CD4-positive, alpha-beta memory T cell (primary cell): ENCODE data around the gene ALS2. TPM values are rescaled to one million over a fixed set of nuclear protein-coding genes. Genes with fewer than 3 reads are reported as not detected.

Experiments used
- CTCF ChIA-PET: fragments of 350-600 bp; sonication (Branson Sonifier 250); formaldehyde crosslinking; loops from one replicate; lab custom pipeline; 2021; ENCODE audit warnings: inconsistent platforms; ENCODE audit not compliant: partially characterized antibody; lab: Charles Lee
- POLR2A ChIA-PET: fragments of 350-600 bp; sonication (Branson Sonifier 250); formaldehyde crosslinking; loops from one replicate; lab custom pipeline; 2021; ENCODE audit not compliant: partially characterized antibody; lab: Charles Lee
- DNase-seq, 5 donors: peaks; one replicate each; pipeline versions ENCODE4 v3.0.0 to v3.0.0-alpha.2; 2020 to 2022; ENCODE audit warnings: mixed read lengths in 1 of 5
- H3K27ac ChIP-seq: one replicate; pipeline ENCODE4 v1.7.0; 2013; ENCODE audit warnings: low read depth, low read length
- H3K27me3 ChIP-seq: 2 replicates; pipeline ENCODE4 v1.7.0; 2013; ENCODE audit warnings: mild to moderate bottlenecking, low read length, moderate library complexity; ENCODE audit not compliant: insufficient read depth
- H3K36me3 ChIP-seq: 2 replicates; pipeline ENCODE4 v1.7.0; 2013; ENCODE audit warnings: mild to moderate bottlenecking, low read length, moderate library complexity; ENCODE audit not compliant: insufficient read depth
- H3K4me1 ChIP-seq: 2 replicates; pipeline ENCODE4 v1.7.0; 2013; ENCODE audit warnings: mild to moderate bottlenecking, low read length, moderate library complexity; ENCODE audit not compliant: insufficient read depth
- H3K4me3 ChIP-seq, 2 donors: one replicate each; pipeline ENCODE4 v1.7.0; 2013; ENCODE audit warnings: low read length in 2 of 2, mild to moderate bottlenecking in 1 of 2
- H3K9me3 ChIP-seq, 2 donors: one replicate each; pipeline ENCODE4 v1.7.0; 2013; ENCODE audit warnings: low read length in 2 of 2, control low read depth in 1 of 2; ENCODE audit not compliant: control insufficient read depth in 1 of 2
- H3K27ac Mint-ChIP-seq, 7 donors: one replicate each; pipeline ENCODE4 v1.8.0; 2020 to 2021; ENCODE audit warnings: mixed read lengths in 7 of 7, mild to moderate bottlenecking in 6 of 7, inconsistent platforms in 3 of 7, moderate library complexity in 3 of 7
- H3K27me3 Mint-ChIP-seq, 2 donors: one replicate each; pipeline ENCODE4 v1.8.0; 2020 to 2021; ENCODE audit warnings: mixed read lengths in 2 of 2
- H3K36me3 Mint-ChIP-seq, 2 donors: one replicate each; pipeline ENCODE4 v1.8.0; 2020 to 2021; ENCODE audit warnings: mixed read lengths in 2 of 2, inconsistent platforms in 1 of 2, mild to moderate bottlenecking in 1 of 2
- H3K4me1 Mint-ChIP-seq, 4 donors: one replicate each; pipeline ENCODE4 v1.8.0; 2020 to 2021; ENCODE audit warnings: mixed read lengths in 4 of 4, mild to moderate bottlenecking in 1 of 4
- H3K4me3 Mint-ChIP-seq, 8 donors: one replicate each; pipeline ENCODE4 v1.8.0; 2020 to 2021; ENCODE audit warnings: mixed read lengths in 8 of 8, mild to moderate bottlenecking in 7 of 8, moderate library complexity in 6 of 8, inconsistent platforms in 3 of 8
- H3K9me3 Mint-ChIP-seq, 8 donors: one replicate each; pipeline ENCODE4 v1.8.0; 2020 to 2021; ENCODE audit warnings: mixed read lengths in 8 of 8, mild to moderate bottlenecking in 5 of 8, inconsistent platforms in 3 of 8, moderate library complexity in 1 of 8
- intact Hi-C: fragments of 100-400 bp; cut with micrococcal nuclease; formaldehyde crosslinking; loops from one replicate; pipeline ENCODE4 v1.15.1; 2023
- polyA plus RNA-seq, 2 donors: library from polyadenylated mRNA; unstranded; fragments of 300-500 nt; fragmentation: Illumina TruSeq; gene quantifications; one replicate each; pipeline ENCODE4 v1.2.3, GENCODE V29; 2021
- total RNA-seq, 2 experiments: library from RNA; stranded (reverse); gene quantifications; one replicate each; pipeline ENCODE4 v1.2.3, GENCODE V29; 2021

Gene ALS2
- total and polyA plus RNA-seq, 4 experiments from 2014 or later = 4.9 to 10.5 (median 7.7) TPM

GRCh38 chr2:201761101-201761500, 19.6 kb downstream of the ALS2 start:
- intact Hi-C loops = no loop called here
- Mint-ChIP-seq H3K9me3 (no peaks in the 10 kb centered on the region), H3K27me3 (no peaks in the 10 kb centered on the region), H3K4me1 (no peaks in the 10 kb centered on the region), H3K36me3 (peaks cover 29 to 31% of the 10 kb centered on the region in 2 donors), H3K27ac (no peak overlapping the region), H3K4me3 (no peak overlapping the region)
- no peaks in the 10 kb centered on the region for H3K27me3 ChIP-seq
- ChIA-PET POLR2A (no interaction called here), CTCF (no interaction called here)
- no peak overlapping the region for H3K4me3 ChIP-seq
- H3K36me3 ChIP-seq = no peaks in the 10 kb centered on the region
- H3K4me1 ChIP-seq = no peaks in the 10 kb centered on the region
- no peak overlapping the region for H3K27ac ChIP-seq
- DNase-seq = no peak
- H3K9me3 ChIP-seq = no peaks in the 10 kb centered on the region

DNA sequence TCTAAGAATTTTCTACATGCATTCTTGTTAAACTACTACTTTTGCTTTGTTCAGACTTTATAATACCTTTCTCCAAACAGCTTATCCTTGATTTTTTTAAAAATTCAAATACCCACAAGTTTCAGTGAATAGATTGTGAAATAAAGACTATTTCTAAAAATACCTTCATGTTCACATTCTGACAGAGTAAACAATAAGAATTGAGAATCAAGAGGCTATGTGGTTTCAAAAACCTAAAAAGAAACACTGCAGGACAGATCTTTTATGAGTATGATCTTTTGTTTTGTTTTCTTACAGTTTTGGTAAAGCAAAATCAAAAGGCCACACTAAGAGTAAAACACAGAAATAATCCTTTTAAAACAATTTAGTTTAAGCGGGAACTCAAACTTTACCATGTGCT, 21.2 kb downstream of the ALS2 start:
- Histone ChIP-seq H3K36me3 (no peaks in the 10 kb centered on the region), H3K4me1 (no peaks in the 10 kb centered on the region), H3K4me3 (no peak overlapping the region), H3K27ac (no peak overlapping the region), H3K9me3 (no peaks in the 10 kb centered on the region), H3K27me3 (no peaks in the 10 kb centered on the region)
- ChIA-PET POLR2A (no interaction called here), CTCF (interaction anchor here (0.7 kb wide), 1 partner anchor 11 kb away, joined by 3 read pairs; no protein-coding TSS in a partner anchor)
- DNase-seq = no peak
- H3K4me1 Mint-ChIP-seq = no peaks in the 10 kb centered on the region
- no peak overlapping the region for H3K4me3 Mint-ChIP-seq
- intact Hi-C loops = no loop called here
- no peaks in the 10 kb centered on the region for H3K27me3 Mint-ChIP-seq
- H3K27ac Mint-ChIP-seq = no peak overlapping the region
- H3K36me3 Mint-ChIP-seq = peaks cover 21 to 28% of the 10 kb centered on the region in 2 donors
- no peaks in the 10 kb centered on the region for H3K9me3 Mint-ChIP-seq

- H3K27me3 ChIP-seq = no peaks in the 10 kb centered on the region
- no peak overlapping the region for H3K27ac ChIP-seq
- no peak overlapping the region for H3K4me3 ChIP-seq
- Mint-ChIP-seq H3K36me3 (peaks cover 26 to 27% of the 10 kb centered on the region in 2 donors), H3K4me1 (no peaks in the 10 kb centered on the region), H3K27me3 (no peaks in the 10 kb centered on the region), H3K9me3 (no peaks in the 10 kb centered on the region), H3K4me3 (no peak overlapping the region), H3K27ac (no peak overlapping the region)
- no peaks in the 10 kb centered on the region for H3K4me1 ChIP-seq
- DNase-seq = no peak
- H3K9me3 ChIP-seq = no peaks in the 10 kb centered on the region
- H3K36me3 ChIP-seq = no peaks in the 10 kb centered on the region
- POLR2A ChIA-PET = no interaction called here
- CTCF ChIA-PET = no interaction called here
- intact Hi-C loops = no loop called here
These were observed 21.9 kb downstream of the ALS2 start for GRCh38 chr2:201758873-201759272.

- Mint-ChIP-seq H3K9me3 (no peaks in the 10 kb centered on the region), H3K4me1 (no peaks in the 10 kb centered on the region), H3K4me3 (no peak overlapping the region), H3K27ac (no peak overlapping the region), H3K27me3 (no peaks in the 10 kb centered on the region), H3K36me3 (peaks cover 24 to 30% of the 10 kb centered on the region in 2 donors)
- H3K9me3 ChIP-seq = no peaks in the 10 kb centered on the region
- H3K27ac ChIP-seq = no peak overlapping the region
- no peak for DNase-seq
- intact Hi-C loops = no loop called here
- no peaks in the 10 kb centered on the region for H3K4me1 ChIP-seq
- POLR2A ChIA-PET = no interaction called here
- no peaks in the 10 kb centered on the region for H3K27me3 ChIP-seq
- no peaks in the 10 kb centered on the region for H3K36me3 ChIP-seq
- H3K4me3 ChIP-seq = no peak overlapping the region
- CTCF ChIA-PET = no interaction called here
These were observed 22.5 kb downstream of the ALS2 start for GRCh38 chr2:201758234-201758633.

DNA sequence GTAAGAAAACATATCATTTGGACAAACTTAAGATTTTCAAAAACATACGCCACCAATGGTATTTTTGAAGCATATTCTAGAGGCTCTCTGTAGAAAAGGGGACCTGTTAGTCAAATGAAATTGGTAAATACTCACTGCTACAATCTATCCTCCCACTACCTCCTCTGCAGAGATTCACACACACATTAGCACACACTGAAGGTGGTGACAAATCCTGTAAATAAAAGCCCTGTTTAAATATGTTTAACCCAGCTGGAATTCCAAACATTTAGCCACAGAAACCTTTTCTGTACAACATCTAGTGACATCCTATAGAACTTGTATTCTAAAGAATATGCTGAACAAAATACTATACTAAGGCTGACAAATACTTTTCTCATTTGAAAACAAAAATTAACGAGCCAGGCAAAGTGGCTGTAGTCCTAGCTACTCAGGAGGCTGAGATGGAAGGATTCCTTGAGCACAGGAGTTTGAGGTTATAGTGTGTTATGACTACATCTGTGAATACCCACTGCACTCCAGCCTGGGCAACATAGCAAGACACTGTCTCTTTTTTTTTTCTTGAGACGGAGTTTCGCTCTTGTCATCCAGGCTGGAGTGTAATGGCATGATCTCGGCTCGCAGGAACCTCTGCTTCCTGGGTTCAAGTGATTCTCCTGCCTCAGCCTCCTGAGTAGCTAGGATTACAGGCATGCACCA, 25.9 kb downstream of the ALS2 start:
- Histone ChIP-seq H3K4me1 (no peaks in the 10 kb centered on the region), H3K27ac (no peak overlapping the region), H3K27me3 (no peaks in the 10 kb centered on the region), H3K9me3 (no peaks in the 10 kb centered on the region), H3K4me3 (no peak overlapping the region), H3K36me3 (no peaks in the 10 kb centered on the region)
- intact Hi-C loops = no loop called here
- Mint-ChIP-seq H3K27ac (peak overlapping the region in 1 of 7 donors; percentile 21), H3K4me3 (no peak overlapping the region), H3K36me3 (peaks cover 8 to 14% of the 10 kb centered on the region in 2 donors), H3K9me3 (no peaks in the 10 kb centered on the region), H3K4me1 (no peaks in the 10 kb centered on the region), H3K27me3 (no peaks in the 10 kb centered on the region)
- POLR2A ChIA-PET = no interaction called here
- no peak for DNase-seq
- CTCF ChIA-PET = no interaction called here

DNA sequence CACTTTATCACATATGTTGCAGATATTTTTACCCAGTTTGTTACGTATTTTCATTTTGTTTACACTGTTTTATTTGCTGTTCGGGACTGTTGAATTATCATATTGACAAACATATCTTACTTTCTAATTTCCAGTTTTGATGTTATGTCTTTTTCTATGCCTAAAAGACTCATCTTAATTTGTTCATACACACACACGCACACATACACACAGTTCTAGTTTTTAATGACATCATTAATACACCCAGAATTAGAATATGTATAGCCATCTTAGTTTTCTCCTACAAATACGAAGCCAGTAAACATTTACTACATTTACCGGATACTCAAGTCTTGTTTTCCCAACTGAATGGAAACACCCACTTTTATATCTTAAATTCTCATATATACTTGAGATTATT, 29.2 kb downstream of the ALS2 start:
- H3K27ac Mint-ChIP-seq = peak overlapping the region in 1 of 7 donors; percentile 75

DNA sequence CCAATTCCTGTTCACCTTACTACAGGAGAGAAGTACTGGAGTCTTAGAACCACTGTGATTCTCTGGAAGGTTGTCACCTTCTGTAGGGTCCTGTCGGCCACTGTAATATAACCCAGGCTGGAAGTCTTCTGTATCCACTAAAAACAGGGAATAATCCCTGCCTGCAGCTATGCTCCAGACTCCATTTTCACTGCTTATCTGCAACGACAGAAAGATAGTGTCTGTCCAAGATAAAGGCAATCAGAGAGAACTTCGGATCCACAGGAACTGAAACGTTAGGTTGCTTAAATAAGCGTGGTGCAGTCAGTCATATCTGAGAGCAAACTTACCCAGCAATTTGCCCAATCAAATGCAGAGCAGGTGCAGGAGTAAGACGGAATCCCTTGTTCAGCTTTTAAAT, 34.2 kb downstream of the ALS2 start:
- Histone ChIP-seq H3K9me3 (no peaks in the 10 kb centered on the region), H3K36me3 (no peaks in the 10 kb centered on the region), H3K27me3 (no peaks in the 10 kb centered on the region), H3K4me1 (no peaks in the 10 kb centered on the region), H3K27ac (no peak overlapping the region), H3K4me3 (no peak overlapping the region)
- Mint-ChIP-seq H3K27me3 (no peaks in the 10 kb centered on the region), H3K4me1 (no peaks in the 10 kb centered on the region), H3K27ac (no peak overlapping the region), H3K36me3 (peaks cover 17% of the 10 kb centered on the region in 2 donors), H3K4me3 (no peak overlapping the region), H3K9me3 (no peaks in the 10 kb centered on the region)
- POLR2A ChIA-PET = no interaction called here
- DNase-seq = no peak
- CTCF ChIA-PET = no interaction called here
- intact Hi-C loops = no loop called here

More for the DNA sequence above, 29.2 kb downstream of the ALS2 start:
- Mint-ChIP-seq H3K9me3 (no peaks in the 10 kb centered on the region), H3K4me1 (no peaks in the 10 kb centered on the region), H3K4me3 (no peak overlapping the region), H3K36me3 (peaks cover 10 to 13% of the 10 kb centered on the region in 2 donors), H3K27me3 (no peaks in the 10 kb centered on the region)
- Histone ChIP-seq H3K36me3 (no peaks in the 10 kb centered on the region), H3K27ac (no peak overlapping the region), H3K27me3 (no peaks in the 10 kb centered on the region), H3K4me3 (no peak overlapping the region), H3K9me3 (no peaks in the 10 kb centered on the region), H3K4me1 (no peaks in the 10 kb centered on the region)
- CTCF ChIA-PET = no interaction called here
- intact Hi-C loops = no loop called here
- no peak for DNase-seq
- POLR2A ChIA-PET = no interaction called here
